ENCODE measurements around the gene SLC2A6.
A peak's percentile ranks its signal among the peaks of the same experiment; 100 is the strongest.

The SLC2A6 gene

GRCh38 chr9:133490865-133491655, 12.2 kb upstream of the SLC2A6 start:
- Histone ChIP-seq H3K4me3 (ENCODE audit: low read depth, low read length) (no peak overlapping the region), H3K27me3 (ENCODE audit: insufficient read depth, low read depth, severe bottlenecking) (no peaks in the 10 kb centered on the region), H3K9me3 (ENCODE audit: severe bottlenecking) (no peaks in the 10 kb centered on the region), H3K27ac (no peak overlapping the region), H3K36me3 (no peaks in the 10 kb centered on the region)
- no peak for TF ChIP-seq CTCF (IDR thresholded peaks at IDR 0.05; ENCODE audit: low read depth, low read length)
- no peak for DNase-seq

- Histone ChIP-seq H3K27ac (no peak overlapping the region), H3K27me3 (ENCODE audit: insufficient read depth, low read depth, severe bottlenecking) (no peaks in the 10 kb centered on the region), H3K4me3 (ENCODE audit: low read depth, low read length) (no peak overlapping the region), H3K36me3 (no peaks in the 10 kb centered on the region), H3K9me3 (ENCODE audit: severe bottlenecking) (no peaks in the 10 kb centered on the region)
- TF ChIP-seq CTCF (IDR thresholded peaks at IDR 0.05; ENCODE audit: low read depth, low read length), result peak; percentile 42
- no peak for DNase-seq
Measured at GRCh38 chr9:133490201-133490681, 11.3 kb upstream of the SLC2A6 start.

- Histone ChIP-seq H3K9me3 (ENCODE audit: severe bottlenecking) (no peaks in the 10 kb centered on the region), H3K4me3 (ENCODE audit: low read depth, low read length) (no peak overlapping the region), H3K27ac (no peak overlapping the region), H3K36me3 (no peaks in the 10 kb centered on the region), H3K27me3 (ENCODE audit: insufficient read depth, low read depth, severe bottlenecking) (no peaks in the 10 kb centered on the region)
- no peak for TF ChIP-seq CTCF (IDR thresholded peaks at IDR 0.05; ENCODE audit: low read depth, low read length)
- no peak for DNase-seq
Measured at GRCh38 chr9:133489253-133490190, 10.6 kb upstream of the SLC2A6 start.

- no peaks in the 10 kb centered on the region for H3K9me3 ChIP-seq (ENCODE audit: severe bottlenecking)
- H3K27me3 ChIP-seq (ENCODE audit: insufficient read depth, low read depth, severe bottlenecking), result no peaks in the 10 kb centered on the region
- H3K27ac ChIP-seq, result no peak overlapping the region
- no peak overlapping the region for H3K4me3 ChIP-seq (ENCODE audit: low read depth, low read length)
- DNase-seq, result no peak
- TF ChIP-seq CTCF (IDR thresholded peaks at IDR 0.05; ENCODE audit: low read depth, low read length), result no peak
- H3K36me3 ChIP-seq, result no peaks in the 10 kb centered on the region
Measured at GRCh38 chr9:133488686-133489252, 9.9 kb upstream of the SLC2A6 start.

- TF ChIP-seq CTCF (IDR thresholded peaks at IDR 0.05; ENCODE audit: low read depth, low read length), result no peak
- no peaks in the 10 kb centered on the region for H3K9me3 ChIP-seq (ENCODE audit: severe bottlenecking)
- no peak overlapping the region for H3K4me3 ChIP-seq (ENCODE audit: low read depth, low read length)
- no peak overlapping the region for H3K27ac ChIP-seq
- H3K36me3 ChIP-seq, result no peaks in the 10 kb centered on the region
- no peaks in the 10 kb centered on the region for H3K27me3 ChIP-seq (ENCODE audit: insufficient read depth, low read depth, severe bottlenecking)
- no peak for DNase-seq
Measured at GRCh38 chr9:133487331-133487725, 8.4 kb upstream of the SLC2A6 start.

Data from WERI-Rb-1 (cell line).